ENCODE measurements around the gene LHFPL3.
"Not testable (repeated sequence)": the region's sequence is repeated elsewhere in the genome, so short reads cannot be mapped to it uniquely, and the experiment has no call there.

Gene LHFPL3

GRCh38 chr7:104328296-104328969 is at the start of gene LHFPL3:
Gene LHFPL3 (plus strand): TSS chr7:104328603.
- TF ChIP-seq JUND (IDR thresholded peaks at IDR 0.05; ENCODE audit: low read depth), result no peak
- in situ Hi-C loops (cut with HindIII; ENCODE audit: low pct_unique_long_range_greater_than_20kb, low sequenced_read_pairs), result no loop called here
- no peak for DNase-seq (ENCODE audit: low read depth in 1 of 2, low spot score in 1 of 2)

GRCh38 chr7:104281685-104282084 is 46.7 kb upstream of the LHFPL3 start:
- in situ Hi-C loops (cut with HindIII; ENCODE audit: low pct_unique_long_range_greater_than_20kb, low sequenced_read_pairs); DNase-seq (ENCODE audit: low read depth in 1 of 2, low spot score in 1 of 2): not testable (repeated sequence)

GRCh38 chr7:104286839-104287238 is 41.6 kb upstream of the LHFPL3 start:
- DNase-seq (ENCODE audit: low read depth in 1 of 2, low spot score in 1 of 2), result no peak
- in situ Hi-C loops (cut with HindIII; ENCODE audit: low pct_unique_long_range_greater_than_20kb, low sequenced_read_pairs), result no loop called here

DNA sequence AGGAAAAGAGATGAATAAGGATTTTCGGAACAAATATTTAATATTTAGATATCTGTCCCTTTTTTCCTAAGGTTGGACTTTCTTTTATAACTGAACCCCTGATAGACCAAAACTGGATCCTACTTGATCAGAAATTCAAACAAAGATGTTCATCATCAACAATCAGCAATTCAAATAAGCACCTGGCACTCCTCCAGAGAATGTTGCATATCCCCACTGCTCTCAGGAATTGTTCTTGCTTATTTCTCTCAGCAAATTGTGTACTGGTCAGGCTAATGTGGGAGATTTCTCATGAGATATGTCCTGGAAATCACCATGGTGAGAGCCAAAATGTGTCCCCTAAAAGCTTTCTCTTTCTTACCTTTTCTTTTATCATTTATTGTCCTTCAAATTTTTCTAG is 40.3 kb upstream of the LHFPL3 start:
- TF ChIP-seq JUND (IDR thresholded peaks at IDR 0.05; ENCODE audit: low read depth), result no peak
- no peak for DNase-seq (ENCODE audit: low read depth in 1 of 2, low spot score in 1 of 2)
- in situ Hi-C loops (cut with HindIII; ENCODE audit: low pct_unique_long_range_greater_than_20kb, low sequenced_read_pairs), result no loop called here

More at GRCh38 chr7:104286839-104287238, 41.6 kb upstream of the LHFPL3 start:
- no peak for TF ChIP-seq JUND (IDR thresholded peaks at IDR 0.05; ENCODE audit: low read depth)

DNA sequence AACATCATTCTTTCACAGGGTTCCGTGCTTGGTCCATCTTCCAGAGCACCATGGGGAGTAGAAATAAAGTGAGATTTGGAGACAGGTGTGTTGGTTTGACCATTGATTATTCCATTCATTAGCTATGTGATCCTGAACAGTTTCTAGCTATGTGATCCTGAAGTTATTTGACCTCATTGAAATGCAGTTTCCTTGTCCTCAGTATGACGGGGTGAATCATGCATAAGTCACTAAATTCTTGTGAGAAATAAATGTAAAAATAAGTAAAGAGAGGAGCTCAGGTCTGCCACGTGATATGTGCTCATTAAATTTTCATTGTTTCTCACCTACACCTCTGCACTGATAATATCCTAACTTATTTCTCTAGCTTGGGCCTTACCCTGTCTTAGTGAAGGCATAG is 34.1 kb upstream of the LHFPL3 start:
- TF ChIP-seq JUND (IDR thresholded peaks at IDR 0.05; ENCODE audit: low read depth), result no peak
- in situ Hi-C loops (cut with HindIII; ENCODE audit: low pct_unique_long_range_greater_than_20kb, low sequenced_read_pairs), result no loop called here
- no peak for DNase-seq (ENCODE audit: low read depth in 1 of 2, low spot score in 1 of 2)

- no peak for TF ChIP-seq JUND (IDR thresholded peaks at IDR 0.05; ENCODE audit: low read depth)
- DNase-seq (ENCODE audit: low read depth in 1 of 2, low spot score in 1 of 2), result no peak
- in situ Hi-C loops (cut with HindIII; ENCODE audit: low pct_unique_long_range_greater_than_20kb, low sequenced_read_pairs), result no loop called here
Observed at GRCh38 chr7:104296266-104296665, 32.1 kb upstream of the LHFPL3 start.

GRCh38 chr7:104296900-104297299 is 31.5 kb upstream of the LHFPL3 start:
- TF ChIP-seq JUND (IDR thresholded peaks at IDR 0.05; ENCODE audit: low read depth), result no peak
- in situ Hi-C loops (cut with HindIII; ENCODE audit: low pct_unique_long_range_greater_than_20kb, low sequenced_read_pairs), result no loop called here

GRCh38 chr7:104299323-104299722 is 29.1 kb upstream of the LHFPL3 start:
- DNase-seq (ENCODE audit: low read depth in 1 of 2, low spot score in 1 of 2), result no peak
- TF ChIP-seq JUND (IDR thresholded peaks at IDR 0.05; ENCODE audit: low read depth), result no peak
- in situ Hi-C loops (cut with HindIII; ENCODE audit: low pct_unique_long_range_greater_than_20kb, low sequenced_read_pairs), result no loop called here

More at GRCh38 chr7:104296900-104297299, 31.5 kb upstream of the LHFPL3 start:
- DNase-seq (ENCODE audit: low read depth in 1 of 2, low spot score in 1 of 2), result no peak

- no peak for TF ChIP-seq JUND (IDR thresholded peaks at IDR 0.05; ENCODE audit: low read depth)
- no peak for DNase-seq (ENCODE audit: low read depth in 1 of 2, low spot score in 1 of 2)
- in situ Hi-C loops (cut with HindIII; ENCODE audit: low pct_unique_long_range_greater_than_20kb, low sequenced_read_pairs), result no loop called here
Observed at GRCh38 chr7:104299777-104300176, 28.6 kb upstream of the LHFPL3 start.

GRCh38 chr7:104306793-104307192 is 21.6 kb upstream of the LHFPL3 start:
- no peak for DNase-seq (ENCODE audit: low read depth in 1 of 2, low spot score in 1 of 2)
- no peak for TF ChIP-seq JUND (IDR thresholded peaks at IDR 0.05; ENCODE audit: low read depth)
- in situ Hi-C loops (cut with HindIII; ENCODE audit: low pct_unique_long_range_greater_than_20kb, low sequenced_read_pairs), result no loop called here

DNA sequence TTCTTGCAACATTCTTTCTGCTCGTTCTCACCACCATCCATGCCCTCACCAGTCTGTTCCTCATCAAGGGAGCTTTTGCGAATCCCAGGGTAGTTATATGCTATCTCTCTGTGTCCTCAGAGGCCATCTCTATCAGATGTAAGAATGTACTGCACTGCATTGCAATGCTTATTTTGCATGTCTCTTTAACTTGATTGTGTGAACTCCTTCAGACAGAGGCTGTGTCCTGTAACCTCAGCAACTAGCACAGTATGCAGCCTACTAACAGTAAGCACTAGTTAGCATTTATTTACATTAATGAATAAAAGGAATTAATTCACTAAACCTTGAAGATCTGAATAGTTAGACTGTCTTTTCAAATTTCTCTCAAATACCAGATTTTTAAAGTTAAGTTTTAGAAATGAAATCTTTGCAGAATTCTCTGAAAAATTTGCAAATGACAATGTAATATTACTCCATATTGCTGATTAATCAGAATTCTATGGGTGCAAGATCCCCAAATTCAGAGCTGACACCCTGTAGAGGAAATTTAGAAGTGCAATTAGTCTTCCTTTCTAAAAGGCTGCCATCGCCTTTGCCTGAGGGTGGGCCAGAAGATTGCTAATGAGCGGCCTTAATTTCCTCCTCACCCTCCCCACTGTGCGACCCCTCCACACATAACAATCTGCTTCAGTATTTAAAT is 10.3 kb upstream of the LHFPL3 start:
- no peak for TF ChIP-seq JUND (IDR thresholded peaks at IDR 0.05; ENCODE audit: low read depth)
- no peak for DNase-seq (ENCODE audit: low read depth in 1 of 2, low spot score in 1 of 2)
- in situ Hi-C loops (cut with HindIII; ENCODE audit: low pct_unique_long_range_greater_than_20kb, low sequenced_read_pairs), result no loop called here

DNA sequence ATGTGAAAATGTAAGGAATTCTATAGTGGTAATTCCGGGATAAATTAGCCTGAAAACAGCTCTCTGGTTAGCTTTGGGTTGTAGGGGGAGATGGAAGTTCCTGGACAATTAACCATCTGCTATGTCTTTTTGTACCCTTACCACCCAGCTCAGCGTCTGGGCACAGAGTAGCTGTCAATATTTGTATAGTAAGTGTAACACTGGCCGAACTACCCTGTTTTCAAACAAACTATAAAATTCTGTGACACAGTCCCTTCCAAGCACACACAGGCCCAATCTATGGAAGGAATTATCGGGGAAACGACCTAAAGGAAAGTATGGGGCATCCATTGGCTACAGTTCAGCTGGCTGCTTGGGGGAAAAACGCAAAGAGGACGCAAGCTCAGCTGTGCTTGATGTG is 869 bp upstream of the LHFPL3 start:
- no peak for DNase-seq (ENCODE audit: low read depth in 1 of 2, low spot score in 1 of 2)

DNA sequence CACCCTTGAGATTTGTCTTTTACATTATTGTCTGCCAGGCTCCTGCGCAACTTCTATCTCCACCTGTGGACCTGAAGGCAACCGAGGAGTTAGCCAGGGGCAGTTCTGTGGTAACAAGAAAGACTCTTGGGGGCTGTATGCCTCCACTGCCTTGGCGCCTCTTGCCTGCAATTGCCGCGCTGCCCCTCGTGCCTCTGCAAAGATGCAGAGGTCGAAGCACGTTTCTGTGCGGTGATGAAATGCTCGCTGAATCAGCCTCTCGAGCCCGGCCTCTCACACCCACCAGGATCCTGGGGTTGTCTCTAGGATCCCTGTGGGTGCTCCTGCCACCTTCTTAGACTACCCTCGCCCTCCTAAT is 486 bp upstream of the LHFPL3 start:
- DNase-seq (ENCODE audit: low read depth in 1 of 2, low spot score in 1 of 2), result no peak
- in situ Hi-C loops (cut with HindIII; ENCODE audit: low pct_unique_long_range_greater_than_20kb, low sequenced_read_pairs), result no loop called here
- TF ChIP-seq JUND (IDR thresholded peaks at IDR 0.05; ENCODE audit: low read depth), result no peak

More for the DNA sequence above, 869 bp upstream of the LHFPL3 start:
- in situ Hi-C loops (cut with HindIII; ENCODE audit: low pct_unique_long_range_greater_than_20kb, low sequenced_read_pairs), result no loop called here
- no peak for TF ChIP-seq JUND (IDR thresholded peaks at IDR 0.05; ENCODE audit: low read depth)

All from T47D (cell line).